B cell (primary cell): ENCODE results near the gene PITPNM3. TPM values are rescaled to one million over a fixed set of nuclear protein-coding genes. Genes with fewer than 3 reads are reported as not detected.

Experiments
- ATAC-seq: fragments of 200-7000 bp; cut with Tn5 transposase; one replicate; pipeline ENCODE4 v1.10.0; 2021; ENCODE audit warnings: low read depth, mild to moderate bottlenecking, moderate number of reproducible peaks, moderate library complexity
- CTCF ChIA-PET: fragments of 350-600 bp; sonication (Branson Sonifier 250); formaldehyde crosslinking; loops from one replicate; lab custom pipeline; 2021; ENCODE audit warnings: antibody characterized with exemption, inconsistent platforms; lab: Charles Lee
- POLR2A ChIA-PET: fragments of 350-600 bp; sonication (Branson Sonifier 250); formaldehyde crosslinking; loops from one replicate; lab custom pipeline; 2021; ENCODE audit warnings: antibody characterized with exemption; lab: Charles Lee
- DNase-seq: peaks from one replicate; pipeline ENCODE4 v3.0.0; 2013
- H2AFZ ChIP-seq: 2 replicates; pipeline ENCODE4 v1.6.1; 2012; ENCODE audit warnings: mild to moderate bottlenecking, low read depth, low read length; ENCODE audit not compliant: insufficient read depth, poor library complexity, severe bottlenecking
- H3K27ac ChIP-seq, 2 donors: 1 replicate in 1 of 2; 2 replicates in 1 of 2; pipeline ENCODE4 v1.5.1; 2012 to 2013; ENCODE audit warnings: low read length in 2 of 2, mild to moderate bottlenecking in 2 of 2, moderate library complexity in 1 of 2
- H3K27me3 ChIP-seq, 4 experiments: fragments of 200-600 bp in 1 of 4; sonication (generic) in 1 of 4; replicated peaks in 1 of 4; 1 replicate in 2 of 4; 2 replicates in 2 of 4; pipeline versions ENCODE4 v1.6.1 to v1.7.0; 2013 to 2016; ENCODE audit warnings: low read length in 3 of 4, mild to moderate bottlenecking in 2 of 4, mixed read lengths in 1 of 4, moderate library complexity in 1 of 4; ENCODE audit not compliant: insufficient read depth in 4 of 4, control insufficient read depth in 3 of 4; ENCODE audit errors: control extremely low read depth in 1 of 4
- H3K36me3 ChIP-seq, 2 experiments: replicated peaks in 1 of 2; 1 replicate in 1 of 2; 2 replicates in 1 of 2; pipeline versions ENCODE4 v1.6.1 to v1.7.1; 2013; ENCODE audit warnings: low read length in 1 of 2; ENCODE audit not compliant: insufficient read depth in 2 of 2, control insufficient read depth in 1 of 2; ENCODE audit errors: control extremely low read depth in 1 of 2, extremely low read depth in 1 of 2
- H3K4me1 ChIP-seq, 2 donors: fragments of 200-600 bp in 1 of 2; sonication (generic) in 1 of 2; 1 replicate in 1 of 2; 2 replicates in 1 of 2; pipeline versions ENCODE4 v1.5.1 to v1.6.1; 2013 to 2017; ENCODE audit warnings: low read length in 2 of 2; ENCODE audit not compliant: control insufficient read depth in 2 of 2, insufficient read depth in 2 of 2
- H3K4me2 ChIP-seq: replicated peaks from 2 replicates; pipeline ENCODE3; 2012; ENCODE audit warnings: mild to moderate bottlenecking, low read depth, low read length; ENCODE audit not compliant: poor library complexity, severe bottlenecking
- H3K4me3 ChIP-seq, 5 experiments: fragments of 200-600 bp in 1 of 5; sonication (generic) in 1 of 5; 1 replicate in 3 of 5; 2 replicates in 2 of 5; pipeline versions ENCODE4 v1.5.1 to v1.7.0; 2011 to 2016; ENCODE audit warnings: low read length in 4 of 5, mild to moderate bottlenecking in 4 of 5, low read depth in 2 of 5, control low read depth in 1 of 5, moderate library complexity in 1 of 5; ENCODE audit not compliant: insufficient read depth in 1 of 5; ENCODE audit errors: control extremely low read depth in 1 of 5, extremely low read depth in 1 of 5
- H3K79me2 ChIP-seq: fragments of 200-600 bp; sonication (generic); one replicate; pipeline ENCODE4 v1.6.0; 2016; ENCODE audit warnings: low read length; ENCODE audit not compliant: control insufficient read depth, insufficient read depth
- H3K9ac ChIP-seq: fragments of 200-600 bp; sonication (generic); 2 replicates; pipeline ENCODE4 v1.6.1; 2017; ENCODE audit warnings: mild to moderate bottlenecking, low read length, moderate library complexity
- H3K9me3 ChIP-seq, 3 donors: one replicate each; pipeline versions ENCODE4 v1.6.1 to v1.7.1; 2013; ENCODE audit warnings: low read length in 2 of 3; ENCODE audit not compliant: control insufficient read depth in 2 of 3, insufficient read depth in 1 of 3; ENCODE audit errors: control extremely low read depth in 1 of 3
- H4K20me1 ChIP-seq: 2 replicates; pipeline ENCODE4 v1.6.0; 2012; ENCODE audit warnings: mild to moderate bottlenecking, low read length; ENCODE audit not compliant: insufficient read depth, control insufficient read depth, poor library complexity, severe bottlenecking
- H3K27ac Mint-ChIP-seq: one replicate; pipeline ENCODE4 v1.8.0; 2021; ENCODE audit warnings: mixed read lengths
- H3K27me3 Mint-ChIP-seq: one replicate; pipeline ENCODE4 v1.8.0; 2021; ENCODE audit warnings: mixed read lengths
- H3K4me1 Mint-ChIP-seq: one replicate; pipeline ENCODE4 v1.8.0; 2021; ENCODE audit warnings: mixed read lengths
- H3K4me3 Mint-ChIP-seq: one replicate; pipeline ENCODE4 v1.8.0; 2021; ENCODE audit warnings: mixed read lengths
- H3K9me3 Mint-ChIP-seq: one replicate; pipeline ENCODE4 v1.8.0; 2022; ENCODE audit warnings: mixed read lengths; ENCODE audit not compliant: insufficient read depth
- EZH2 ChIP-seq: IDR thresholded peaks from 2 replicates; pipeline ENCODE4 v1.6.1; 2012; ENCODE audit warnings: borderline replicate concordance, low read depth, mild to moderate bottlenecking, moderate library complexity, low read length; ENCODE audit not compliant: insufficient read depth, poor library complexity, severe bottlenecking
- WGBS: methylation state at CpG from one replicate; pipeline ENCODE4 v1.1.5; 2013; ENCODE audit warnings: missing lambda C conversion rate; ENCODE audit not compliant: insufficient coverage; 5-methylcytosine and 5-hydroxymethylcytosine counted together
- intact Hi-C: fragments of 100-400 bp; cut with micrococcal nuclease; formaldehyde crosslinking; loops from one replicate; pipeline ENCODE4 v1.10.0; 2022
- polyA plus RNA-seq: library from polyadenylated mRNA; depleted of rRNA; stranded (reverse); fragments of >200 nt; gene quantifications from 2 replicates; pipeline ENCODE4 v1.2.3, GENCODE V29; 2012
- total RNA-seq, 2 donors: library from RNA; stranded (reverse); fragments of 120-200 nt in 1 of 2; gene quantifications; 1 replicate in 1 of 2; 2 replicates in 1 of 2; pipeline versions ENCODE4 v1.2.3 to v1.2.4, GENCODE V29; 2013 to 2022
- TF ChIP-seq, protein P1 (sequence below): fragments of 200-600 bp; IDR thresholded peaks from one replicate; pipeline ENCODE4 v1.8.0; 2022; ENCODE audit warnings: antibody characterized with exemption, mild to moderate bottlenecking

PITPNM3 gene
- total and polyA plus RNA-seq, 2 donors (not counting 1 experiment from before 2014, with no cell fraction given) = 0.31 to 0.49 TPM

- WGBS = 56% methylated on average over 17 of the region's 17 CpGs
- peaks cover 24% of the 10 kb centered on the region in 2 donors for H3K4me1 ChIP-seq
- no peak overlapping the region for H3K9ac ChIP-seq
- no peak overlapping the region for H3K4me3 ChIP-seq
- H3K27ac Mint-ChIP-seq = no peak overlapping the region
- no peaks in the 10 kb centered on the region for H3K9me3 ChIP-seq
- no peak overlapping the region for H2AFZ ChIP-seq
- no peak for ATAC-seq
- H4K20me1 ChIP-seq = no peaks in the 10 kb centered on the region
- ChIA-PET CTCF (interaction anchor here (1.2 kb wide), 1 partner anchor 25 kb away, joined by 3 read pairs; no protein-coding TSS in a partner anchor), POLR2A (no interaction called here)
- H3K27ac ChIP-seq = no peak overlapping the region
- H3K36me3 ChIP-seq = no peaks in the 10 kb centered on the region
- H3K4me1 Mint-ChIP-seq = peaks cover 27% of the 10 kb centered on the region
- TF ChIP-seq, protein P1, sequence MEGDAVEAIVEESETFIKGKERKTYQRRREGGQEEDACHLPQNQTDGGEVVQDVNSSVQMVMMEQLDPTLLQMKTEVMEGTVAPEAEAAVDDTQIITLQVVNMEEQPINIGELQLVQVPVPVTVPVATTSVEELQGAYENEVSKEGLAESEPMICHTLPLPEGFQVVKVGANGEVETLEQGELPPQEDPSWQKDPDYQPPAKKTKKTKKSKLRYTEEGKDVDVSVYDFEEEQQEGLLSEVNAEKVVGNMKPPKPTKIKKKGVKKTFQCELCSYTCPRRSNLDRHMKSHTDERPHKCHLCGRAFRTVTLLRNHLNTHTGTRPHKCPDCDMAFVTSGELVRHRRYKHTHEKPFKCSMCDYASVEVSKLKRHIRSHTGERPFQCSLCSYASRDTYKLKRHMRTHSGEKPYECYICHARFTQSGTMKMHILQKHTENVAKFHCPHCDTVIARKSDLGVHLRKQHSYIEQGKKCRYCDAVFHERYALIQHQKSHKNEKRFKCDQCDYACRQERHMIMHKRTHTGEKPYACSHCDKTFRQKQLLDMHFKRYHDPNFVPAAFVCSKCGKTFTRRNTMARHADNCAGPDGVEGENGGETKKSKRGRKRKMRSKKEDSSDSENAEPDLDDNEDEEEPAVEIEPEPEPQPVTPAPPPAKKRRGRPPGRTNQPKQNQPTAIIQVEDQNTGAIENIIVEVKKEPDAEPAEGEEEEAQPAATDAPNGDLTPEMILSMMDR = no peak
- TF ChIP-seq EZH2 = no peak
- intact Hi-C loops = no loop called here
- no peaks in the 10 kb centered on the region for H3K9me3 Mint-ChIP-seq
- DNase-seq = no peak
- H3K27me3 ChIP-seq = no peaks in the 10 kb centered on the region
- H3K79me2 ChIP-seq = no peaks in the 10 kb centered on the region
- no peak overlapping the region for H3K4me2 ChIP-seq
- peaks cover 10% of the 10 kb centered on the region for H3K27me3 Mint-ChIP-seq
- no peak overlapping the region for H3K4me3 Mint-ChIP-seq
Observed at GRCh38 chr17:6497496-6498221, 58.7 kb downstream of the PITPNM3 start.
